MCF 10A (cell line): ENCODE measurements around the gene CHMP5. TPM values are rescaled to one million over a fixed set of nuclear protein-coding genes. Genes with fewer than 3 reads are reported as not detected.

Experiments
- BruUV-seq: library from RNA; stranded (reverse); fragments of 400-500 nt; replicated peaks from 2 replicates; lab custom pipeline; 2021; lab: Mats Ljungman, UMichigan
- CTCF ChIA-PET: fragments of 300-600 bp; sonication (Branson Sonifier 250); formaldehyde crosslinking; extraction: SDS; loops from one replicate; lab custom pipeline; 2021; ENCODE audit warnings: antibody characterized with exemption, inconsistent platforms; lab: Yijun Ruan, JAX
- POLR2A ChIA-PET: fragments of 300-600, 350-650 bp; sonication (Branson Sonifier 250); formaldehyde crosslinking; extraction: SDS; loops from one replicate; lab custom pipeline; 2020; ENCODE audit warnings: antibody characterized with exemption, inconsistent platforms; lab: Yijun Ruan, JAX
- DNase-seq: peaks from one replicate; pipeline ENCODE4 v3.0.0-alpha.2; 2018; ENCODE audit not compliant: unreplicated experiment
- H3K27ac Mint-ChIP-seq: one replicate; pipeline ENCODE4 v1.8.0; 2022; ENCODE audit warnings: mild to moderate bottlenecking, low read depth, mixed read lengths; ENCODE audit not compliant: unreplicated experiment
- H3K27me3 Mint-ChIP-seq: one replicate; pipeline ENCODE4 v1.8.0; 2022; ENCODE audit warnings: mixed read lengths; ENCODE audit not compliant: insufficient read depth, unreplicated experiment
- H3K36me3 Mint-ChIP-seq: one replicate; pipeline ENCODE4 v1.8.0; 2022; ENCODE audit warnings: mild to moderate bottlenecking, moderate library complexity, mixed read lengths; ENCODE audit not compliant: insufficient read depth, unreplicated experiment
- H3K4me1 Mint-ChIP-seq: one replicate; pipeline ENCODE4 v1.8.0; 2022; ENCODE audit warnings: mixed read lengths; ENCODE audit not compliant: insufficient read depth, unreplicated experiment
- H3K4me3 Mint-ChIP-seq: one replicate; pipeline ENCODE4 v1.8.0; 2022; ENCODE audit warnings: mild to moderate bottlenecking, moderate library complexity, mixed read lengths; ENCODE audit not compliant: unreplicated experiment
- H3K9me3 Mint-ChIP-seq: one replicate; pipeline ENCODE4 v1.8.0; 2022; ENCODE audit warnings: mixed read lengths; ENCODE audit not compliant: unreplicated experiment
- intact Hi-C: fragments of 100-400 bp; cut with micrococcal nuclease; formaldehyde crosslinking; loops from 2 replicates; pipeline ENCODE4 v1.14.1; 2022
- total RNA-seq: library from RNA; stranded (reverse); gene quantifications from 2 replicates; pipeline ENCODE4 v1.2.3, GENCODE V29; 2022
- TF ChIP-seq, protein P1 (sequence below): fragments of 200-600 bp; IDR thresholded peaks from one replicate; pipeline ENCODE4 v1.8.0; 2022; ENCODE audit warnings: antibody characterized with exemption, mild to moderate bottlenecking; ENCODE audit not compliant: unreplicated experiment

CHMP5 gene
- total RNA-seq, 1 experiment from 2014 or later, result 67.6 TPM

- Mint-ChIP-seq H3K36me3 (peaks cover 12% of the 10 kb centered on the region), H3K4me3 (peak overlapping the region; percentile 2), H3K27ac (peak overlapping the region; percentile 97), H3K9me3 (no peaks in the 10 kb centered on the region), H3K27me3 (no peaks in the 10 kb centered on the region), H3K4me1 (peaks cover 71% of the 10 kb centered on the region)
- peak; percentile 100 for DNase-seq
- BruUV-seq, result no TSS peak
- ChIA-PET POLR2A (interaction anchor here (0.6 to 13.4 kb wide), 18 partner anchors 11 to 250 kb away, joined by 3 to 387 read pairs (median 7); partner anchors contain the start of genes B4GALT1, BAG1, CHMP5 and DNAJA1), CTCF (interaction anchor here (0.6 to 4.2 kb wide), 16 partner anchors 8 to 269 kb away, joined by 3 to 18 read pairs (median 4); no protein-coding TSS in a partner anchor)
- intact Hi-C loops, result loop anchor here (1.0 kb wide), 1 partner anchor 31 kb away; the partner anchor contains the start of gene BAG1
- TF ChIP-seq, protein P1, sequence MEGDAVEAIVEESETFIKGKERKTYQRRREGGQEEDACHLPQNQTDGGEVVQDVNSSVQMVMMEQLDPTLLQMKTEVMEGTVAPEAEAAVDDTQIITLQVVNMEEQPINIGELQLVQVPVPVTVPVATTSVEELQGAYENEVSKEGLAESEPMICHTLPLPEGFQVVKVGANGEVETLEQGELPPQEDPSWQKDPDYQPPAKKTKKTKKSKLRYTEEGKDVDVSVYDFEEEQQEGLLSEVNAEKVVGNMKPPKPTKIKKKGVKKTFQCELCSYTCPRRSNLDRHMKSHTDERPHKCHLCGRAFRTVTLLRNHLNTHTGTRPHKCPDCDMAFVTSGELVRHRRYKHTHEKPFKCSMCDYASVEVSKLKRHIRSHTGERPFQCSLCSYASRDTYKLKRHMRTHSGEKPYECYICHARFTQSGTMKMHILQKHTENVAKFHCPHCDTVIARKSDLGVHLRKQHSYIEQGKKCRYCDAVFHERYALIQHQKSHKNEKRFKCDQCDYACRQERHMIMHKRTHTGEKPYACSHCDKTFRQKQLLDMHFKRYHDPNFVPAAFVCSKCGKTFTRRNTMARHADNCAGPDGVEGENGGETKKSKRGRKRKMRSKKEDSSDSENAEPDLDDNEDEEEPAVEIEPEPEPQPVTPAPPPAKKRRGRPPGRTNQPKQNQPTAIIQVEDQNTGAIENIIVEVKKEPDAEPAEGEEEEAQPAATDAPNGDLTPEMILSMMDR, result no peak
These were observed 31.1 kb upstream of the CHMP5 start for GRCh38 chr9:33233626-33234342.

DNA sequence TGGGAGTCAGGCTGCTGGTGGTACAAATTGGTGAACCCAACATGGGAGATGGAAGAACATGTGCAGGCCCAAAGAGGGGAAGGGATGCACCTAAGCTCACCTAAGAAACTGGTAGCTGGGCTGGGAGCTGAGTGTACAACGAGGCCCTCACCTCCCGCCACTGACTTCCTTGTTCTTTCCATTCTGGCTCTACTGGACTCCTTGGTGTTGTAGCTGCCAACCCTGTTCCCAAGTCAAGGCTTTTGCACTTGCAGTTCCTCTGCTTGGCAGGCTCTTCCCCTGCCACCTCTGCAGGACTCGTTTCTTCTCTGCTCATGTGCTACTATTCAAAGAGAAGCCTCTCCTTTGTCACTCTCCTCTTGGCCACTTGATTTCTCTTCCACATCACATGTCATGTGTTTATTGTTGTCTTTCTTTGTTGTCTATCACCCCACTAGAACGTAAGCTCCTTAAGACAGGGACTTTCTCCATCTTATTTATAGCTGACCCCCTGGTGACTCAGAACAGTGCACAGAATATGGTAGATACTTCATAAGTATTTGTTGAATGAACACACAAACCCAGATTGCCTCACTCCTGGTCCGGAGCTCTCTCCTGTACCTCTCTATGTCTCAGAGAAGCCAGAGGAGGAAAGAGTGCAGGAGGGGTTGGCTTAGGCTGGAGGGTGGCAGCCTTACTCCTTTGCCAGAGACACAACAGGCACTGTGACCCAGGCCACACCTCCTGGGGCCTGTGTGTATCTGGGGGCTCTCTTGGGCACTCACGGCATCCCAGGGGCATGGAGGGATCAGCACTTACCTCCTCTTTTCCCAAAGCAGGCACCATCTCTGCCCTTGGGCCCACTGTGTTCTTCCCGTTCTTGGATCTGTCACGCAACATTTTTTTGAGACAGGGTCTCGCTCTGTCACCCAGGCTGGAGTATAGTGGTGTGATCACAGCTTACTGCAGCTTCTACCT is 30.1 kb upstream of the CHMP5 start:
- Mint-ChIP-seq H3K4me3 (peak overlapping the region; percentile 2), H3K36me3 (peaks cover 12% of the 10 kb centered on the region), H3K27me3 (no peaks in the 10 kb centered on the region), H3K4me1 (peaks cover 66% of the 10 kb centered on the region), H3K27ac (peak overlapping the region; percentile 97), H3K9me3 (no peaks in the 10 kb centered on the region)
- CTCF ChIA-PET, result interaction anchor here (0.7 to 4.2 kb wide), 10 partner anchors 9 to 232 kb away, joined by 3 to 18 read pairs (median 4); no protein-coding TSS in a partner anchor
- TF ChIP-seq, protein P1, result no peak
- DNase-seq, result peak; percentile 81
- intact Hi-C loops, result loop anchor here (1.0 kb wide), 1 partner anchor 30 kb away; the partner anchor contains the start of gene BAG1
- POLR2A ChIA-PET, result interaction anchor here (0.6 to 13.4 kb wide), 18 partner anchors 8 to 964 kb away, joined by 3 to 387 read pairs (median 7); partner anchors contain the start of genes B4GALT1, BAG1, CHMP5 and DNAJA1
- TSS peak; percentile 74 for BruUV-seq

GRCh38 chr9:33236571-33236970 is 28.3 kb upstream of the CHMP5 start:
- no peaks in the 10 kb centered on the region for H3K9me3 Mint-ChIP-seq
- CTCF ChIA-PET, result interaction anchor here (0.8 to 4.2 kb wide), 6 partner anchors 11 to 217 kb away, joined by 3 to 18 read pairs (median 7); partner anchors contain the start of gene AQP7
- POLR2A ChIA-PET, result interaction anchor here (7.0 to 13.4 kb wide), 4 partner anchors 8 to 74 kb away, joined by 45 to 387 read pairs (median 224); partner anchors contain the start of genes B4GALT1, BAG1 and CHMP5
- TF ChIP-seq, protein P1, result no peak
- DNase-seq, result no peak
- no peaks in the 10 kb centered on the region for H3K27me3 Mint-ChIP-seq
- peaks cover 18% of the 10 kb centered on the region for H3K36me3 Mint-ChIP-seq
- peaks cover 54% of the 10 kb centered on the region for H3K4me1 Mint-ChIP-seq
- intact Hi-C loops, result no loop called here
- no peak overlapping the region for H3K4me3 Mint-ChIP-seq
- peak overlapping the region; percentile 97 for H3K27ac Mint-ChIP-seq
- no TSS peak for BruUV-seq
